Heart right ventricle (tissue), 16 donors: ENCODE measurements around the gene FLT4. TPM values are rescaled to one million over a fixed set of nuclear protein-coding genes. Genes with fewer than 3 reads are reported as not detected.

Experiments
- ATAC-seq, 8 donors: fragments of 200-7000 bp; cut with Tn5 transposase; one replicate each; pipeline ENCODE4 v1.9.1; 2020; ENCODE audit warnings: mild to moderate bottlenecking in 8 of 8, moderate library complexity in 8 of 8, moderate number of reproducible peaks in 1 of 8
- DNase-seq, 2 donors: peaks; one replicate each; pipeline ENCODE4 v3.0.0-alpha.2; 2020
- H3K27ac ChIP-seq, 10 donors: fragments of 200-600 bp; sonication (generic) in 2 of 10; one replicate each; pipeline versions ENCODE4 v1.5.0 to v1.8.0; 2020 to 2022; ENCODE audit warnings: mild to moderate bottlenecking in 3 of 10
- H3K27me3 ChIP-seq, 7 donors: fragments of 200-600 bp; one replicate each; pipeline ENCODE4 v1.8.0; 2021 to 2022; ENCODE audit warnings: mild to moderate bottlenecking in 2 of 7
- H3K36me3 ChIP-seq, 9 donors: fragments of 200-600 bp; sonication (generic) in 1 of 9; one replicate each; pipeline versions ENCODE4 v1.5.0 to v1.8.0; 2020 to 2022; ENCODE audit warnings: mild to moderate bottlenecking in 2 of 9
- H3K4me1 ChIP-seq, 9 donors: fragments of 200-600 bp; sonication (generic) in 1 of 9; one replicate each; pipeline versions ENCODE4 v1.5.0 to v1.8.0; 2020 to 2022; ENCODE audit warnings: mild to moderate bottlenecking in 4 of 9
- H3K4me3 ChIP-seq, 10 donors: fragments of 200-600 bp; sonication (generic) in 2 of 10; one replicate each; pipeline versions ENCODE4 v1.5.0 to v1.8.0; 2020 to 2022; ENCODE audit warnings: mild to moderate bottlenecking in 7 of 10, moderate library complexity in 2 of 10
- H3K9me3 ChIP-seq, 11 donors: fragments of 200-600 bp in 10 of 11; sonication (generic) in 2 of 11; one replicate each; pipeline versions ENCODE4 v1.5.0 to v1.8.0; 2013 to 2022; ENCODE audit warnings: mild to moderate bottlenecking in 2 of 11, control low read depth in 1 of 11, moderate library complexity in 1 of 11
- CTCF ChIP-seq, 9 donors: fragments of 200-600 bp; sonication (generic) in 2 of 9; IDR thresholded peaks; one replicate each; pipeline versions ENCODE4 v1.5.0 to v1.8.0; 2021 to 2022; ENCODE audit warnings: antibody characterized with exemption in 9 of 9, mild to moderate bottlenecking in 5 of 9, moderate library complexity in 1 of 9
- WGBS, 2 donors: extraction: QIAGEN DNeasy Blood & Tissue Kit; methylation state at CpG; one replicate each; pipeline ENCODE4 v1.1.7; 2013; ENCODE audit warnings: inconsistent platforms in 1 of 2; 5-methylcytosine and 5-hydroxymethylcytosine counted together
- intact Hi-C, 10 donors: fragments of 100-400 bp; cut with DNase I; formaldehyde crosslinking; loops; one replicate each; pipeline versions ENCODE4 v1.11.1 to v1.14.2; 2022
- polyA plus RNA-seq, 2 donors: library from polyadenylated mRNA; stranded (reverse); fragments of 200-250 nt; gene quantifications; one replicate each; pipeline ENCODE4 v1.2.3, GENCODE V29; 2013
- total RNA-seq, 10 donors: library from RNA; stranded (reverse); fragmentation: NEBNext Ultra II Directional in 3 of 10; extraction: Animal tissue kit (Norgen Biotek cat#: 25700) in 3 of 10; gene quantifications; one replicate each; pipeline versions ENCODE4 v1.2.1 to v1.2.4, GENCODE V29; 2021 to 2023
- donor health status: Arrhythmogenic right ventricular cardiomyopathy.
- donor health status: ischemic (EF 13 %, LVEDD 7.1; RV severe dilation, severe dysfunction).
- donor health status: healthy with polysubstance abuse.
- donor health status: DM: no; HTN: yes; CAD: no.
- donor health status: DM: no; HTN: no; CAD: no.
- donor health status: ischemic (EF 25% LVEDD 6.9; RV normal size, moderate dysfunction).
- donor health status: ischemic (EF 25% LVEDD 5.7; RV mildly dilated, moderate dysfunction).
- donor health status: healthy.
- donor health status: DM: yes; HTN: yes; CAD: no.
- donor health status: Ischemic cardiomyopathy.
- donor health status: ischemic (EF 35%, LVEDD 5.7; RV mildly dilated, moderate dysfunction).
- donor health status: nonischemic (EF 11% LVEDD 7.7; RV severe dilation, severe dysfunction).
- donor health status: DM: yes; HTN: yes; CAD: no.
- donor health status: PGD.
- donor health status: ischemic (EF 29% LVEDD 5.4; RV normal size, mild dysfunction).
- donor health status: nonischemic (EF 23%, LVEDD 6.1; RV moderate dilation, normal function).

The FLT4 gene
- total and polyA plus RNA-seq, 12 donors = 3.8 to 10.8 (median 6.3) TPM

GRCh38 chr5:180627386-180628120 lies 21.8 kb downstream of the FLT4 start:
- WGBS, 2 donors = 82 to 86% methylated on average over 12 of the region's 12 CpGs
- Histone ChIP-seq H3K27ac (no peak overlapping the region), H3K27me3 (peaks cover 0 to 11% (median 0%) of the 10 kb centered on the region in 7 donors), H3K4me1 (peaks cover 0 to 28% (median 9%) of the 10 kb centered on the region in 9 donors), H3K36me3 (peaks cover 0 to 17% (median 0%) of the 10 kb centered on the region in 9 donors), H3K4me3 (no peak overlapping the region), H3K9me3 (no peaks in the 10 kb centered on the region)
- TF ChIP-seq CTCF (IDR thresholded peaks at IDR 0.05) = no peak
- ATAC-seq (no peak), DNase-seq (no peak)
- intact Hi-C loops = no loop called here

GRCh38 chr5:180626661-180627385 lies 22.6 kb downstream of the FLT4 start:
- Histone ChIP-seq H3K9me3 (no peaks in the 10 kb centered on the region), H3K27me3 (peaks cover 0 to 7% (median 0%) of the 10 kb centered on the region in 7 donors), H3K4me1 (peaks cover 0 to 23% (median 9%) of the 10 kb centered on the region in 9 donors), H3K27ac (no peak overlapping the region), H3K36me3 (peaks cover 0 to 17% (median 0%) of the 10 kb centered on the region in 9 donors), H3K4me3 (no peak overlapping the region)
- TF ChIP-seq CTCF (IDR thresholded peaks at IDR 0.05) = no peak
- ATAC-seq (no peak), DNase-seq (no peak)
- intact Hi-C loops = no loop called here
- 75 to 83% methylated on average over 14 to 15 of the region's 15 CpGs for WGBS, 2 donors

GRCh38 chr5:180625791-180626660 lies 23.4 kb downstream of the FLT4 start:
- WGBS, 2 donors = 92 to 95% methylated on average over 25 of the region's 25 CpGs
- no peak for TF ChIP-seq CTCF (IDR thresholded peaks at IDR 0.05)
- no peak for DNase-seq
- no peak for ATAC-seq
- intact Hi-C loops = no loop called here
- Histone ChIP-seq H3K4me1 (peaks cover 0 to 23% (median 9%) of the 10 kb centered on the region in 9 donors), H3K27me3 (peaks cover 0 to 6% (median 0%) of the 10 kb centered on the region in 7 donors), H3K9me3 (no peaks in the 10 kb centered on the region), H3K36me3 (peaks cover 0 to 17% (median 0%) of the 10 kb centered on the region in 9 donors), H3K4me3 (no peak overlapping the region), H3K27ac (no peak overlapping the region)
